ENCODE measurements around the gene CMTM4. TPM values are rescaled to one million over a fixed set of nuclear protein-coding genes. Genes with fewer than 3 reads are reported as not detected.
"Not testable (repeated sequence)": the region's sequence is repeated elsewhere in the genome, so short reads cannot be mapped to it uniquely, and the experiment has no call there.

CMTM4 gene
- total and polyA plus RNA-seq, 4 donors, result 24.3 to 78.0 (median 32.0) TPM

DNA sequence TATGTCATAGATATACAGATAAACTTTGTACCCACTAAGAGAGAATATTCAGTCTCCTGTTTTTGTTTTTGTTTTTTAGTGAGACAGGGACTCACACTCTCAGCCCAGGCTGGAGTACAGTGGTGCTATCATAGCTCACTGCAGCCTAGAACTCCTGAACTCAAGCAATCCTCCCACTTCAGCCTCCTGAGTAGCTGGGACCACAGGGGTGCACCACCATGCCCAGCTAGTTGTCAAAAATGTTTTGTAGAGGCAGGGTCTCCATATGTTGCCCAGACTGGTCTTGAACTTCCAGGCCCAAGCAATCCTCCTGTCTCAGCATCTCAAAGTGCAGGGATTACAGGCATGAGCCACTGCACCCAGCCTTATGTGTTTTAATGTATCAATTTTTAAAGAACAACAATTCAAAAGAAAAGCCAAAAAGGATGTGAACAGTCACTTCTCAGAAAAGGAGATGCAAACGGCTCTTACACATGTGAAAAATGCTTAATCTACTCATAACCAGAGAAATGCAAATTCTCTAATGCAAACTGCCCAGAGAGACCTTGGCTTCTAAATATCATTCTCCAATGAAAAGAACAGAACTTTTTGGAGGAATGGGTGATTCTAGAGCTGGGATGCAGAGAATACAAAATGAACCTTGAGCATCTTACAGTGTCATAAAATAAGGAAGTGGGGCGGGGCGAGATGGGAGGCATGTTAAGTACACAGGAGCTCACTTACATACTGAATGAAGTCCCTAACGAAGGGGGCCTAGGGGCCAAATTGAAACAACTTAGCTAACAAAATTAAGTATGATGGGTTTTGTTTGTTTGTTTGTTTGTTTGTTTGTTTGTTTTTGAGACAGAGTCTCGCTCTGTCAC lies 99.3 kb downstream of the CMTM4 start:
- Histone ChIP-seq H3K9ac (ENCODE audit: insufficient read depth in 1 of 2, low read length in 2 of 2) (no peak overlapping the region), H3K27ac (ENCODE audit: low read depth in 1 of 2, low read length in 1 of 2) (no peak overlapping the region), H3K4me1 (ENCODE audit: control insufficient read depth in 5 of 5, insufficient read depth in 5 of 5, low read length in 5 of 5) (no peaks in the 10 kb centered on the region), H3K4me3 (no peak overlapping the region), H3K9me3 (ENCODE audit: control insufficient read depth in 4 of 4, insufficient read depth in 3 of 4, low read length in 3 of 4) (peaks cover 0 to 2% (median 0%) of the 10 kb centered on the region in 4 donors), H3K36me3 (ENCODE audit: control insufficient read depth in 4 of 4, insufficient read depth in 4 of 4, low read length in 4 of 4) (no peaks in the 10 kb centered on the region), H3K27me3 (ENCODE audit: control insufficient read depth in 3 of 3, insufficient read depth in 3 of 3, low read length in 2 of 3) (no peaks in the 10 kb centered on the region)
- WGBS, 2 donors, result 71 to 81% methylated on average over 5 of the region's 5 CpGs
- ATAC-seq (ENCODE audit: insufficient read depth, low FRiP score) (no peak), DNase-seq (no peak)
- TF ChIP-seq, protein P1, sequence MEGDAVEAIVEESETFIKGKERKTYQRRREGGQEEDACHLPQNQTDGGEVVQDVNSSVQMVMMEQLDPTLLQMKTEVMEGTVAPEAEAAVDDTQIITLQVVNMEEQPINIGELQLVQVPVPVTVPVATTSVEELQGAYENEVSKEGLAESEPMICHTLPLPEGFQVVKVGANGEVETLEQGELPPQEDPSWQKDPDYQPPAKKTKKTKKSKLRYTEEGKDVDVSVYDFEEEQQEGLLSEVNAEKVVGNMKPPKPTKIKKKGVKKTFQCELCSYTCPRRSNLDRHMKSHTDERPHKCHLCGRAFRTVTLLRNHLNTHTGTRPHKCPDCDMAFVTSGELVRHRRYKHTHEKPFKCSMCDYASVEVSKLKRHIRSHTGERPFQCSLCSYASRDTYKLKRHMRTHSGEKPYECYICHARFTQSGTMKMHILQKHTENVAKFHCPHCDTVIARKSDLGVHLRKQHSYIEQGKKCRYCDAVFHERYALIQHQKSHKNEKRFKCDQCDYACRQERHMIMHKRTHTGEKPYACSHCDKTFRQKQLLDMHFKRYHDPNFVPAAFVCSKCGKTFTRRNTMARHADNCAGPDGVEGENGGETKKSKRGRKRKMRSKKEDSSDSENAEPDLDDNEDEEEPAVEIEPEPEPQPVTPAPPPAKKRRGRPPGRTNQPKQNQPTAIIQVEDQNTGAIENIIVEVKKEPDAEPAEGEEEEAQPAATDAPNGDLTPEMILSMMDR (IDR thresholded peaks at IDR 0.05; ENCODE audit: control extremely low read depth, extremely low read depth), result no peak

DNA sequence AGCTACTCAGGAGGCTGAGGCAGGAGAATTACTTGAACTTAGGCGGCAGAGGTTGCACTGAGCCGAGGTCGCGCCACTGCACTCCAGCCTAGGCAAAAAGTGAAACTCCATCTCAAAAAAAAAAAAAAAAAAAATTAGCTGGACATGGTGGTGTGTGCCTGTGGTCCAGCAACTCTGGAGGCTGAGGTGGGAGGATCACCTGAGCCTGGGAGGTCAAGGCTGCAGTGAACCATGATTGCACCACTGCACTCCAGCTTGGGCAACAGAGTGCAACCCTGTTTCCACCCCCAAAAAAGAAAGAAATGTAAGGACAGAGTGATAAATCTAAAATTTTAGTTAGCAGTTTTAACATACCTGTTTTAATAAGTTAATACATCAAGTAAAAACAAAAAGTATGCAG lies 100.0 kb downstream of the CMTM4 start:
- not testable (repeated sequence) for H3K4me1 ChIP-seq (ENCODE audit: control insufficient read depth in 5 of 5, insufficient read depth in 5 of 5, low read length in 5 of 5); H3K4me3 ChIP-seq; H3K27ac ChIP-seq (ENCODE audit: low read depth in 1 of 2, low read length in 1 of 2); H3K27me3 ChIP-seq (ENCODE audit: control insufficient read depth in 3 of 3, insufficient read depth in 3 of 3, low read length in 2 of 3); H3K9ac ChIP-seq (ENCODE audit: insufficient read depth in 1 of 2, low read length in 2 of 2); ATAC-seq (ENCODE audit: insufficient read depth, low FRiP score); H3K9me3 ChIP-seq (ENCODE audit: control insufficient read depth in 4 of 4, insufficient read depth in 3 of 4, low read length in 3 of 4); H3K36me3 ChIP-seq (ENCODE audit: control insufficient read depth in 4 of 4, insufficient read depth in 4 of 4, low read length in 4 of 4); DNase-seq
- WGBS, 2 donors, result 99% methylated on average over 4 of the region's 4 CpGs

DNA sequence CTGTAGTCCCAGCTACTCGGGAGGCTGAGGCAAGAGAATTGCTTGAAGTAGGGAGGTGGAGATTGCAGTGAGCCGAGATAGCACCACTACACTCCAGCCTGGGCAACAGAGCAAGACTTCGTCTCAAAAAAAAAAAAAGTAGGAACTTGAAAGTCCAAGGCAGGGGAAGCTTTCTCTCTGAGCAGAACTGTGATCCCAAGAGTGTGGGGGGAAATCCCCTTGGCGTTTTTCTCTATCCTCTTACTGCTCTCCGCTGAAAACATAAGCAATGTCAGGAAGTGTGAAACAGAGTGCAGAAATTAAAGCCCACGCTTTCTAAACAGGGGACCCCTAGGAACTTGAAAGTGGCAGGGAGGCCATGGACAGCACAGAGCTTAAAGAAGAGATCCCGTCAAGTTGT lies 101.8 kb downstream of the CMTM4 start:
- Histone ChIP-seq H3K4me1 (ENCODE audit: control insufficient read depth in 5 of 5, insufficient read depth in 5 of 5, low read length in 5 of 5) (peaks cover 0 to 1% (median 0%) of the 10 kb centered on the region in 5 donors), H3K36me3 (ENCODE audit: control insufficient read depth in 4 of 4, insufficient read depth in 4 of 4, low read length in 4 of 4) (no peaks in the 10 kb centered on the region), H3K4me3 (no peak overlapping the region), H3K9me3 (ENCODE audit: control insufficient read depth in 4 of 4, insufficient read depth in 3 of 4, low read length in 3 of 4) (peaks cover 0 to 2% (median 0%) of the 10 kb centered on the region in 4 donors), H3K9ac (ENCODE audit: insufficient read depth in 1 of 2, low read length in 2 of 2) (no peak overlapping the region), H3K27me3 (ENCODE audit: control insufficient read depth in 3 of 3, insufficient read depth in 3 of 3, low read length in 2 of 3) (no peaks in the 10 kb centered on the region), H3K27ac (ENCODE audit: low read depth in 1 of 2, low read length in 1 of 2) (no peak overlapping the region)
- 49 to 57% methylated on average over 7 of the region's 7 CpGs for WGBS, 2 donors
- no peak for ATAC-seq (ENCODE audit: insufficient read depth, low FRiP score)
- TF ChIP-seq, protein P1 (IDR thresholded peaks at IDR 0.05; ENCODE audit: control extremely low read depth, extremely low read depth), result no peak
- DNase-seq, result no peak

DNA sequence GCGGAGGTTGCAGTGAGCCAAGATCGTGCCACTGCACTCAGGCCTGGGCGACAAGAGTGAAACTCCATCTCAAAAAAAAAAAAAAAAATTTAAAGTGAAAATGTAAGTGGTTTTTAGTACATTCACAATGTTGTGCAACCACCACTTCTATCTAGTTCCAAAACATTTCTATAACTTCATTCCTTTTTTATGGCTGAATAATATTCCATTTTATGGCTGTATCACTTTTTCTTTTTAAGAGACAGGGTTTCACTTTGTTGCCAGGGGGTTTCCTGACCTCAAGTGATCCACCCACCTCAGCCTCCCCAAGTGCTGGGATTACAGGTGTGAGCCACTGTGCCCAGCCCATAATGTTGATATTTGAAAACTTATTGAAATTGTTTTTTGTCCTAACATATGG lies 103.7 kb downstream of the CMTM4 start:
- Histone ChIP-seq H3K9me3 (ENCODE audit: control insufficient read depth in 4 of 4, insufficient read depth in 3 of 4, low read length in 3 of 4) (peaks cover 0 to 2% (median 0%) of the 10 kb centered on the region in 4 donors), H3K4me1 (ENCODE audit: control insufficient read depth in 5 of 5, insufficient read depth in 5 of 5, low read length in 5 of 5) (peaks cover 0 to 4% (median 0%) of the 10 kb centered on the region in 5 donors), H3K36me3 (ENCODE audit: control insufficient read depth in 4 of 4, insufficient read depth in 4 of 4, low read length in 4 of 4) (no peaks in the 10 kb centered on the region), H3K27ac (ENCODE audit: low read depth in 1 of 2, low read length in 1 of 2) (no peak overlapping the region), H3K4me3 (no peak overlapping the region), H3K27me3 (ENCODE audit: control insufficient read depth in 3 of 3, insufficient read depth in 3 of 3, low read length in 2 of 3) (no peaks in the 10 kb centered on the region), H3K9ac (ENCODE audit: insufficient read depth in 1 of 2, low read length in 2 of 2) (no peak overlapping the region)
- TF ChIP-seq, protein P1 (IDR thresholded peaks at IDR 0.05; ENCODE audit: control extremely low read depth, extremely low read depth), result no peak
- ATAC-seq (ENCODE audit: insufficient read depth, low FRiP score), result no peak
- WGBS, 2 donors, result 95 to 96% methylated on average over 3 of the region's 3 CpGs
- DNase-seq, result no peak

Data from lung (tissue), 12 donors.